NCI-H2227 (cell line): ENCODE data around the gene ARSA.
"Not testable (repeated sequence)": the region's sequence is repeated elsewhere in the genome, so short reads cannot be mapped to it uniquely, and the experiment has no call there.

Experiments
- DNase-seq: peaks from one replicate; lab custom pipeline; 2025; ENCODE audit not compliant: unreplicated experiment; lab: John Stamatoyannopoulos, UW

Gene ARSA

DNA sequence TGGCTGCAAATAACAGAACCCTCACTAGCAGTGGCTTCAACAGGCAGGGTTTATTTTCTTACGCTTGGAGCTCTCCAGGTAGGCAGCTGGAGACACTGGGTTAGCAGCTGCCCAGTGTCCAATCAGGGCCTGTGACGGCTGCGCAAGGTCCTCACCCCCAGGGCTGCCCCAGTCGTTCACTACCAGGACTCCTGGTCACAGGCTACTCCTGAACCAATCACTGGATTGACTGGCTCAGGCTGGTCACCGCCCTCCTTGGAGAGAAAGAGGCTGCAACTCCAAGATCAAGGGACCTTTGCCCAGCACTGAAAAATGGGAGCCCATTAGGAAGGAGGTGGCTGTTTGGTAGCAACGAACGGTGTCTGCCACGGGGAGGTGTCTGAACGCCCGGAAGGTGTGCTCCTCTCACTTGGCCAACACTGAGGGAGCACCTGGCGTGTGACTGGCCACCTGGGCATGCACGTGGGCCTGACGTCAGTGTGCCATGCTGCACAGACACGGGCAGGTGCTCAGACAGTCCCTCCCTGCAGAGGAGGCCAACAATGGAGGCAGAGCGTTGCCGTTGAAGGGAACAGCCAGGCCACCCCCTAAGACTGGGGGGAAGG lies 5.1 kb downstream of the ARSA start:
- no peak for DNase-seq

- DNase-seq = no peak
Observed at GRCh38 chr22:50621948-50622722, 5.8 kb downstream of the ARSA start.

DNA sequence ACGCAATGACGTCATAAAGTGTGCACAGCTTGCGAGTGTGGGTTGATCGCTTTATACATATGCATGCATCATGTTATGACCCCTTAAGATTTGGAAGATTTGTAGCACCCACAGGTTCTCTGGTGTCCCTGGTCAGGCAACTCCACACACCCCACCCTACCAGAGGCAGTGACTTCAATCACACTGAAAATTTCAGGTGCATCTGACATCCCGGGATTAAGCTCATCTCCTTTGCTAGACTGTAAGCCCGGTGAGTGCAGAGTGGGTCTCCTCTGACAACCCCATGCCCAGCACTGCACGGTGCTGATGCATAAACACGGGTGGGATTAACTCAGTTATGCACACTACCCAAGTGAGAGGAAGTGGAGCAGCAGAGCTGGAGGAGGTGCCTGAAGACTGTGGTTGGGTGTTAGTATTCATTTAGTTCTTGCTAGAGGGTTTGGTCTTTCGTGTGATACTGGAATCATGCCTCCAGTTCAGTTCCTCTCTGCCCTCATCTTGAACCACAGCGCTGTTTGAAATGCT lies 6.5 kb downstream of the ARSA start:
- no peak for DNase-seq

- DNase-seq = peak; percentile 87
Observed at GRCh38 chr22:50620593-50621355, 7.2 kb downstream of the ARSA start.

GRCh38 chr22:50614296-50614695 lies 13.7 kb downstream of the ARSA start:
- DNase-seq = not testable (repeated sequence)

- DNase-seq = peak; percentile 30
Observed at GRCh38 chr22:50613291-50613981, 14.5 kb downstream of the ARSA start.

DNA sequence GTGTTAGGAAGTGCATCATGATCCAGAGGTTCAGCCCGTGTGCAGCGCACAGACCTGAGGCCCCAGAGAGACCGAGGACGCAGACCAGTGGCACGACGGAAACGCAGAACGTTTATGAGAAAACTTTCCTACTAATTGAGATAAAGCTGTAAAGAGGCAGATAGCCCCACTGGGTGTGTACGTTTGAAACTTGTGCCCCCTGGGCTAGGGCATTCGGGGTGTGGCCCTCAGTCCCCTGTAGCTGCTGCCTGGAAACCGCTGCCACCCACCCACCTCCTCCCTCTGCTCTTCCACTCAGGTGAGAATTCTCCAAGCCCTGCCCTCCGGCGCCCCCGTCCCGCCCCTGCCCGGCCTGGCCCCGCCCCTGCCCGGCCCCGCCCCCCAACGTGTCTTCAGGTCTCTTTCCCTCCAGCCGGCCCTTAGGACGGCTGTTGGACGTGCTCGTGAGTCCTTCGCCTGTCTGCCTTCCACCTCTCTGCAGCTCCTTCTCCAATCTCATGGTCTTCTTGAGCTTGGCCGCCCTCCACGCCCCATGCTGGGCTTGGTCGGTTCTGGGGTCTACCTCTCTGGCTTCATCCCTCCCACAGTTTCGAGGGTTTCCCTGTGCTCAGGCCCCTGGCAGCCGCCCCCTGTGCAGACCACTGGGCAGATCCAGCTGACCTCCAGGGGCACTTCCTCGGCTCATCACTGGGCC lies 15.3 kb downstream of the ARSA start:
- no peak for DNase-seq

GRCh38 chr22:50612168-50612527 lies 15.8 kb downstream of the ARSA start:
- DNase-seq = no peak

- no peak for DNase-seq
Observed at GRCh38 chr22:50611341-50612060, 16.5 kb downstream of the ARSA start.

- no peak for DNase-seq
Observed at GRCh38 chr22:50610581-50610980, 17.4 kb downstream of the ARSA start.

GRCh38 chr22:50610041-50610451 lies 17.9 kb downstream of the ARSA start:
- DNase-seq = no peak

DNA sequence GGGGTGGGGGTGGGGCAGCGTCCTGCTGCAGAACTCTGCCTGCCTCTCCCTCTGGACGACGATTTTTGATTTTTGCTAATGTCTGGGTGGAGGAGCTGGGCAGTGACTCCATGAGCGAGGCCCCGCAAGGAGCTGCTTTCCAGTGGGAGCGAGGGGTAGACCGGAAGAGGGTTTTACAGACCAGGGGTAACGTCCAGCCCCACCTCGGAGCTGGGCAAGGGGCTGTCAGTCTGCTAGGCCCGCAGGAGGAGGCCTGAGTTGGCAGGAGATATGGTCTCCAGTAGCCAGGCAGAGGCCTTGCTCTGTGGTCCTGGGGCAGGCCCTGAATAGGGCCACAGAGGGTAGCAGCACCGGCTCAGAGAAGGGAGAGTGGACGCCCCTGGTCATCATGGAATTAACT lies 18.4 kb downstream of the ARSA start:
- DNase-seq = no peak

DNA sequence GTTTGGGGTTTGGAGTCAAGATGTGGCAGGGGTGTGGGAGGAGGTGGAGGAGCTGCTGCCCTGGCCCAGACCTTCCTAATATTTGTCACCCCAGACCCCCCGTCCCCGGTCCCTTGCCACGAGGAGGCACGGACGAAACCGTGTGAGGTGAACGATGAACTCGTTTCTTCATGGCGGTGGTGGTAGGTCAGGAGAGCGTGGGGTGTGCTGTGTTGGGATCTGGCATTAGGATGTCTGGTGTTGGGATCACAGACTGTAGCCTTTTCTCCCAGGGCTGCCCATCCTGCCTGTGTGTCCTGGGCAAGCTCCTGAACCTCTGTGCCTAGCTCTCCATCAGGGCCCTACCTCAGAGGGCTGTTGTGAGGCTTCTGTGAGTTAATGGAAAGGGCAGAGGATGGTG lies 19.0 kb downstream of the ARSA start:
- DNase-seq = no peak

DNA sequence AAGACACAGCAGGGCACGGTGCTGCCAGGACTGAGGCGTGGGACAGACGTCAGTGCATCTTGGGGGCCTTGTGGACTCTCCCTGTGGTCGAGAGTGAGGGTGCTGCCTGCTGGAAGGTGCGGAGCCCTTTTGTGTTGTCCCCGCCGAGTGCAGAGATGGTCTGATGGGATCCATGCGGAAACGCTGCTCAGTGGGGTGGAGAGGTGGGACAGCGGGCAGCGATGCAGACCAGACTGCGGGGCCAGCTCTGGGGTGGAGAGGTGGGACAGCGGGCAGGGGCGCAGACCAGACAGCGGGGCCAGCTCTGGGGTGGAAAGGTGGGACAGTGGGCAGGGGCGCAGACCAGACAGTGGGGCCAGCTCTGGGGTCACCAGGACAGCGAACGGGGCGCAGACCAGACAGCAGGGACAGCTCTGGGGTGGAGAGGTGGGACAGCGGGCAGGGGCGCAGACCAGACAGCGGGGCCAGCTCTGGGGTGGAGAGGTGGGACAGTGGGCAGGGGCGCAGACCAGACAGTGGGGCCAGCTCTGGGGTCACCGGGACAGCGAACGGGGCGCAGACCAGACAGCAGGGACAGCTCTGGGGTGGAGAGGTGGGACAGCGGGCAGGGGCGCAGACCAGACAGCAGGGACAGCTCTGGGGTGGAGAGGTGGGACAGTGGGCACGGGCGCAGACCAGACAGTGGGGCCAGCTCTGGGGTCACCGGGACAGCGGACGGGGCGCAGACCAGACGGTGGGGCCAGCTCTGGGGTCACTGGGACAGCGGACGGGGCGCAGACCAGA lies 19.7 kb downstream of the ARSA start:
- not testable (repeated sequence) for DNase-seq

DNA sequence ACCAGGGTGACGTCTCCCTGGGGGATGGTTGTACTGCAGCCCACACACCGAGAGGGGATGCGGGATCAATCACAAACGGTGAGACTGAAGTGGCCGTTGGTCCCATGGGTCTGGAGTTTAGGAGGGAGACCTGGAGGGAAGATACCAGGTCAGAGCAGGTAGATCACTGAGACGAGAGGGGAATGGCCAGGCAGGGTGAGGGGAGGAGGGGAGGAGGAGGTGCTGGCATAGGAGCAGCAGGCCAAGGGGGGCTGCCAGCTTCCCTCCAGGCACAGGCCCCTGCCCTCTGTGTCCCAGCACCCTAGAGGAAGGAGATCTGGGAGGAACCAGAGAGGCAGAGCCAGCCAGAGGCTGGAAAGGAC lies 20.3 kb downstream of the ARSA start:
- no peak for DNase-seq

DNA sequence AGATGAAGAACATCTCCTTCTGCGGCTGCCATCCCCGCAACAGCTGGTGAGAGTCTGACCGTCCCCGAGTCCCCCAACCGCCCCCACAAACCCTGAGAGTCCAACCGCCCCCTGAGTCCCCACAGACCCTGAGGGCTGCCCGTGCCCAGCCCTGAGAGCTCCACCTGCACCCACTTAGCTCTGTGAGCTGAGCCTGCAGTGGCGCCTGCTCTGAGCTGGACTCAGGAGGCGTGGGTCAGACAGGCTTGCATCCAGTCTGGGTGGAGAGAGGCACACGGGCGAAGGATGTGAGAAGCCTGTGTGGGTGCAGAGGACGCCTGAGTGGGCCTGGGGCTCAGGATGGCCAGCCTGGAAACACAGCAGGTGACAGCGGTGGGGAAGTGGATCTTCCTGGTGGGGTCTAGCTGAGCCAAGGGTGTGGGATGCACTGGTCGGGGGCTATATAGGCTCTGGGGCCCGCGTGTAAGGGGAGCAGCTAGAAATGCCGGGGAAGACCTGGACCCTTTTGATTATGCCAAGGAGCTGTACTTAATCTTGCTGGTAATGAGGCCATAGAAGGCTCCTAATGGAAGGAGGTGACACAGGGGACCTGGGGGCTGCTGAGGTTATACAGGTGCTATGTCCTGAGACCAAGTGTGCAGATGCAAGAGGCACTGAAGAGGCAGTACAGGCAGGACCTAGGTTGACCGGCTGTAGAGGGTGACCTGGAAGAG lies 20.9 kb downstream of the ARSA start:
- no peak for DNase-seq

- DNase-seq = no peak
Observed at GRCh38 chr22:50606165-50606945, 21.6 kb downstream of the ARSA start.

GRCh38 chr22:50605613-50606074 lies 22.3 kb downstream of the ARSA start:
- no peak for DNase-seq
